HG03066 (cell line): Measurements from ENCODE around the gene OR4D2.

Experiments used
- ATAC-seq: cut with Tn5 transposase; IDR thresholded peaks from one replicate; pipeline ENCODE4 v1.9.1; 2021; ENCODE audit warnings: low read depth; ENCODE audit not compliant: unreplicated experiment

Gene OR4D2

GRCh38 chr17:58205936-58206335 is 39.2 kb downstream of the OR4D2 start:
- ATAC-seq = no peak

GRCh38 chr17:58207451-58207850 is 40.7 kb downstream of the OR4D2 start:
- no peak for ATAC-seq

DNA sequence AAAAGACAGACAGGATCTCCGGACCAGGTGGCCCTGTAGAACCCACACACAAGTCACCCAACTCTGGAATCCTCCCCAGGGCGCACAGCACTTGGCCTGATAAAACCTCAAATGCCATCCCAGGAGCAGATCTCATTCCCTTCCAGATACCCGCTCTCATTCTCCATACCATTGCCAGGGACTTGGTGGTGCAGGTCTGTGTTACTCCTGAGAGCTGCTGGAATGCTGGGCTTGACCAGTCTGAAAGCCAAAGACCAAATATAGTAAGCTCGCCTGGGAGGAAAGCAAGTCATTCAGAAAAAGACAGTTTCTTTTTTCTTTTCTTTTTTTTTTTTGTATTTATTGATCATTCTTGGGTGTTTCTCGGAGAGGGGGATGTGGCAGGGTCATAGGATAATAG is 41.6 kb downstream of the OR4D2 start:
- ATAC-seq = no peak

- ATAC-seq = no peak
Observed at GRCh38 chr17:58210922-58211321, 44.1 kb downstream of the OR4D2 start.

DNA sequence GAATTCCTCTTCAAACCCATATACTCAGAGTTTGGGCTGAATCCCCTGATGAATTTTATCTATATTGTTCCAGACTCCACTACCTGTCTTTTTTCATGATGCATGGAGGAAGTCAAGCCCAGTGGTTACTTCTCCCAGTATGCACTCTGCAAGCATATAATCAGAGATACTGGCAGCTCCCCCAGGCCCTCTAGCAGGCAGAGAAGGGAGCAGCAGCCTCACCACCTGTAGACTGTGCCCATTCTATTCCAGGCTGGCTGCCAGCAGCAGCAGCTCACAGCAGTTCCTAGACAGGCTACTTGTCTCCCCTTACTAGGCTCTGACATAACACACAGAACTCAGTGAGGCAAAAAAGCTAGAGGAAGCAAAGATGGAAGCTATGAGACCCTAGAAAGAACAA is 48.9 kb downstream of the OR4D2 start:
- ATAC-seq = no peak

DNA sequence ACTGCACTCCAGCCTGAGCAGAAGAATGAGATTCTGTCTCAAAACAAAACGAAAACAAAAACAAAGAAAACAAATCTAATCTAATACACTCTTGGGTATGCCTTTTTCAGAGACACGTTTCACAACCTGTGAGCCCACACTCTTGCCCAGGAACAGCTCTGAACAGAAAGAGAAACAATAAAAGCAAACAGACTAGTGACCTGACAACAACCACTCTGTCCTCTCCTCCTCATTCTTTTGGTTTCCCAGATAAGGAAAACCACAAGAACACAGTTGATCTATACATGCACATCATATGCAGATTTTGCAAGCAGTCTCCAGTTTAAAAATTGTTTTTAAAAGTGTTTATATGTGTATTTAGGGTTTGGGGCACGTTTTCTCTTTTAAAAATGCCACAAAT is 51.0 kb downstream of the OR4D2 start:
- no peak for ATAC-seq

GRCh38 chr17:58219007-58219788 is 52.4 kb downstream of the OR4D2 start, which contains the start of gene MKS1:
TSS of gene MKS1 (minus strand) at chr17:58219255. CDS start at chr17:58219230, 25 bp downstream.
- ATAC-seq = peak; percentile 93

DNA sequence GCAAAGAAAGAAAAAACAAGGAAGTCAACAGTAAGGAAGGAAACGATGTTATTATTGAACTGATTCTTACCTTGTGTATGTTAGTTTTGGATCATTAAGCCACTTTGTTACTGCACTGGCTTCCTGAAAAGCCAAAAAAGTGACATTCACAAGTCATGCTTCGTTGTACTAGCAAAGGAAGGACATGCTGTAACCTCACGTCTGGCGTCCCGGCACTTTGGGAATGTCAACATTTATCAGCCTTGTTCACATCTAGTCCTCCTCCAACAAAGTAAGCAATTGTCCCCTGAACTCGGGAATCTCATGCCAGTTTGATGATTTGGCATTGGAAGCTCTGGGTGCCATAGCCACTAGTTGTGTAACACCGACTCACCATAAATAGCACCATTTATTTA is 53.0 kb downstream of the OR4D2 start:
- no peak for ATAC-seq
